Measurements from ENCODE around the gene ACTR3. TPM values are rescaled to one million over a fixed set of nuclear protein-coding genes. Genes with fewer than 3 reads are reported as not detected.

Gene ACTR3
- total RNA-seq, 2 donors from 2014 or later = 142 to 177 TPM

DNA sequence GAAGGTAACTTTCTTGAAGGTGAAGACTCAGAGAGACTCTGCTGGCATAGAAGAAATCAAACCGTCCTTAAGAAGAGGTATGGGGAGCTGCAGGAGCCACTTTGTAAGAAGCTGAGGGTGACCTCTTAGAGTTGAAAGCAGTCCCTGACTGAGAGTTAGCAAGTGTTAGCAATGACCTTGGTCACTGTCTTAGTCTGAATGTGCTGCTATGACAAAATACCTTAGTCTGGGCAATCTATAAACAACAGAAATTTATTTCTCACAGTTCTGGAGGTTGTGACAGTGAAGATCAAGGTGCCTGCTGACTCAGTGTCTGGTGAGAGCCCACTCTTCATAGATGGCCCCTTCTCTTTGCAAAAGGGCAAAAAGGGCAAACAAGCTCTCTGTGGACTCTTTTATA lies 35.7 kb upstream of the ACTR3 start:
- DNase-seq (ENCODE audit: low spot score) (no peak), ATAC-seq (ENCODE audit: insufficient number of reproducible peaks, low FRiP score, low read depth) (no peak)
- Histone ChIP-seq H3K4me3 (no peak overlapping the region), H3K36me3 (no peaks in the 10 kb centered on the region), H3K9me3 (no peaks in the 10 kb centered on the region), H3K27me3 (replicated peaks; ENCODE audit: insufficient read depth) (no peaks in the 10 kb centered on the region), H3K4me1 (ENCODE audit: control insufficient read depth in 1 of 2, low read depth in 2 of 2) (peaks cover 0 to 8% of the 10 kb centered on the region in 2 donors), H3K27ac (no peak overlapping the region)
- TF ChIP-seq, protein P1, sequence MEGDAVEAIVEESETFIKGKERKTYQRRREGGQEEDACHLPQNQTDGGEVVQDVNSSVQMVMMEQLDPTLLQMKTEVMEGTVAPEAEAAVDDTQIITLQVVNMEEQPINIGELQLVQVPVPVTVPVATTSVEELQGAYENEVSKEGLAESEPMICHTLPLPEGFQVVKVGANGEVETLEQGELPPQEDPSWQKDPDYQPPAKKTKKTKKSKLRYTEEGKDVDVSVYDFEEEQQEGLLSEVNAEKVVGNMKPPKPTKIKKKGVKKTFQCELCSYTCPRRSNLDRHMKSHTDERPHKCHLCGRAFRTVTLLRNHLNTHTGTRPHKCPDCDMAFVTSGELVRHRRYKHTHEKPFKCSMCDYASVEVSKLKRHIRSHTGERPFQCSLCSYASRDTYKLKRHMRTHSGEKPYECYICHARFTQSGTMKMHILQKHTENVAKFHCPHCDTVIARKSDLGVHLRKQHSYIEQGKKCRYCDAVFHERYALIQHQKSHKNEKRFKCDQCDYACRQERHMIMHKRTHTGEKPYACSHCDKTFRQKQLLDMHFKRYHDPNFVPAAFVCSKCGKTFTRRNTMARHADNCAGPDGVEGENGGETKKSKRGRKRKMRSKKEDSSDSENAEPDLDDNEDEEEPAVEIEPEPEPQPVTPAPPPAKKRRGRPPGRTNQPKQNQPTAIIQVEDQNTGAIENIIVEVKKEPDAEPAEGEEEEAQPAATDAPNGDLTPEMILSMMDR (IDR thresholded peaks at IDR 0.05) = no peak

DNA sequence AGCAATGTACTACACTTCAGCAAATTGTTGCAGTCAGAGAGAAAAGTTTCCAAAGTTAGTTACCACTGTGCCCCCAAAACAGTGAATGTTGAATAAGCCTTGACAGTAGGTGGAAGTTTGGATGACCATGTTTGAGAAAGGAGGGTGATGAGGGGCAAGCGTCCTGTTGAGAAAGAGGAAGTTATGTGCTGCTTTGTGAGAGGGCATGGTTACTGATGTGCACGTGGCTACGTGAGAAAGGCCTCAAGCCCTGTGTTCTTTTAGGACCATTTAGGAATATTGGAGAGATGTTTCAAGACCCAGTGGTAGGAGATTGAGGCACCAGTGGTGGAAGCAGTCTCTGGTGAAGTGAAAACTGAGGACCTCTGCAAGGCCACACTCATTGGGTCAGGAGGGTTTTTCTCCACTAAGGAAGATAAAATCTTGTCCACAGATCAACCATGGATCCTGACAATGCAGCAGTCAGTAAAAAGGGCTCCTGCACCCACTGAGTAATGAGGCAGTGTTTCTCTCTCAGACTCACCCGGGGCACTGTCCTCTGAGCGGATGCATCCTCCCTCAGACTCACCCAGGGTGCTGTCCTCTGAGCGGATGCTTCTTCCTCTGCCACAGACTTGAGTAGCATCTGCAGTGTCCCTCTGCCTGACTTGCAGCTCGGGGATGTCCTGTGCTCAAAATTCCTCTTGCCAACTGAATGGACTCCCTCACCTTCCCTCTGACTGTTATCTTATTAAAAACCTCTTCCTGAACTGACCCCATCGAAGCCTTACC lies 34.7 kb upstream of the ACTR3 start:
- ATAC-seq (ENCODE audit: insufficient number of reproducible peaks, low FRiP score, low read depth) (no peak), DNase-seq (ENCODE audit: low spot score) (no peak)
- Histone ChIP-seq H3K27ac (no peak overlapping the region), H3K9me3 (no peaks in the 10 kb centered on the region), H3K4me3 (no peak overlapping the region), H3K36me3 (no peaks in the 10 kb centered on the region), H3K4me1 (ENCODE audit: control insufficient read depth in 1 of 2, low read depth in 2 of 2) (peaks cover 0 to 8% of the 10 kb centered on the region in 2 donors), H3K27me3 (replicated peaks; ENCODE audit: insufficient read depth) (no peaks in the 10 kb centered on the region)
- TF ChIP-seq, protein P1 (IDR thresholded peaks at IDR 0.05) = no peak

DNA sequence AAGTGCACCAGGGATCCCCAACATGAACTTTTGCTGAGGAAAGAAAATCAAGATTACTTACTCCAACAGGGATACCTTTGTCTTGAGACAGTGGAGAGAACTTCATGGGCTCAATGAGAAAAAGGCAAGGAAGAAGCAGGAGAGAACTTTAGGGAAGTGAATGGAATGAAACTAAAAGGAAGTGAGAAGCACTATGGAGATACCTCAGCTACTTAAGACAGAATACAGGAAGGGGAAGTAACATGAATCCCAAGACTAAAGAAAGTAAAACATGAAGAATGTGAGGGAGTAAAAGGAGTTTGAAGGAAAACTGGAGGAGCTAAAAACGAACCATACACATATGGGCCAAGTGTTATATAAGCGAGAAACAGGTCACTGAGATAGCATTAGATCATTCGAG lies 32.4 kb upstream of the ACTR3 start:
- Histone ChIP-seq H3K27me3 (replicated peaks; ENCODE audit: insufficient read depth) (no peaks in the 10 kb centered on the region), H3K27ac (no peak overlapping the region), H3K4me3 (no peak overlapping the region), H3K36me3 (no peaks in the 10 kb centered on the region), H3K4me1 (ENCODE audit: control insufficient read depth in 1 of 2, low read depth in 2 of 2) (peaks cover 0 to 8% of the 10 kb centered on the region in 2 donors), H3K9me3 (no peaks in the 10 kb centered on the region)
- TF ChIP-seq, protein P1 (IDR thresholded peaks at IDR 0.05) = no peak
- DNase-seq (ENCODE audit: low spot score) = no peak
- ATAC-seq (ENCODE audit: insufficient number of reproducible peaks, low FRiP score, low read depth) = no peak

DNA sequence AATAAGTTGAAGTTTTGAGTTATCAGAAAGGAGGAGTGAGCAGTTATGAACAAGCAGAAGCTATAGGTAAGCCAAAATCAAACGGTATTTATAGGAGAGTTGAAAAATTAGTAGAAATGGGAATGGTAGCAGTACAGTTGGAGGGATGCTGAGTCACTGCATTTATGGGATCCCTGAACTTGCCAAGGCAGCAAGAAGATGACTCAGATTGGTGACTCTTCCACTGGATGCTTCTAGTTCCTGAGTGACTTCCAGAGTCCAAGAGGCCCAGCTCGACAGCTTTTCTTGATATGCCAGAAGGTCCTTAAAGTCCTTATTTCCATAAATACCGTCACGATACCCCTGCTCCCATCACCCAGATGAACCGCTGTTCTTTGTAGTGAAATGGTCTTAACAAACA lies 31.1 kb upstream of the ACTR3 start:
- TF ChIP-seq, protein P1 (IDR thresholded peaks at IDR 0.05) = no peak
- peaks cover 0 to 8% of the 10 kb centered on the region in 2 donors for H3K4me1 ChIP-seq (ENCODE audit: control insufficient read depth in 1 of 2, low read depth in 2 of 2)
- ATAC-seq (ENCODE audit: insufficient number of reproducible peaks, low FRiP score, low read depth) = no peak
- H3K27ac ChIP-seq = no peak overlapping the region
- DNase-seq (ENCODE audit: low spot score) = no peak
- no peaks in the 10 kb centered on the region for H3K36me3 ChIP-seq
- no peaks in the 10 kb centered on the region for H3K9me3 ChIP-seq
- no peaks in the 10 kb centered on the region for H3K27me3 ChIP-seq (replicated peaks; ENCODE audit: insufficient read depth)
- no peak overlapping the region for H3K4me3 ChIP-seq

DNA sequence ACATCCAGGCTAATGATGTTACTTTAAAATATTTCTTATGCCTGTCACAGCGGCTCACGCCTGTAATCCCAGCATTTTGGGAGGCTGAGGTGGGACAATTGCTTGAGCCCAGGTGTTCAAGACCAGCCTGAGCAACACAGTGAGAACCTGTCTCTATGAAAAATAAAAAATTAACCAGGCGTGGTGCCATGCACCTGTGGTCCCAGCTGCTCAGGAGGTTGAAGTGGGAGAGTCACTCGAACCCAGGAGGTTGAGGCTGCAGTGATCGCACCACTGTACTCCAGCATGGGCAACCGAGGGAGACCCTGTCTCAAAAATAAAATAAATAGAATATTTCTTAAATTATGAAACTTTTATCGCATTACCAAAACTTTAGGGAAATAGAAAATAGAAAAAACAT lies 28.1 kb upstream of the ACTR3 start:
- no peak for ATAC-seq (ENCODE audit: insufficient number of reproducible peaks, low FRiP score, low read depth)
- Histone ChIP-seq H3K36me3 (no peaks in the 10 kb centered on the region), H3K4me1 (ENCODE audit: control insufficient read depth in 1 of 2, low read depth in 2 of 2) (peaks cover 0 to 8% of the 10 kb centered on the region in 2 donors), H3K9me3 (no peaks in the 10 kb centered on the region), H3K27me3 (replicated peaks; ENCODE audit: insufficient read depth) (no peaks in the 10 kb centered on the region), H3K27ac (no peak overlapping the region), H3K4me3 (no peak overlapping the region)
- TF ChIP-seq, protein P1 (IDR thresholded peaks at IDR 0.05) = no peak
- no peak for DNase-seq (ENCODE audit: low spot score)
